Loucy (cell line): Measurements from ENCODE around the gene PCCA.

Experiments used
- H2AFZ ChIP-seq: fragments of 200-600 bp; sonication (generic); 2 replicates; pipeline ENCODE4 v1.6.0; 2016; ENCODE audit warnings: antibody characterized with exemption, mild to moderate bottlenecking, low read length, moderate library complexity
- H3F3A ChIP-seq: fragments of 200-600 bp; 2 replicates; pipeline ENCODE4 v1.6.0; 2016; ENCODE audit warnings: antibody characterized with exemption, low read depth, mild to moderate bottlenecking
- H3K27me3 ChIP-seq: fragments of 200-600 bp; sonication (generic); 2 replicates; pipeline ENCODE4 v1.6.1; 2014; ENCODE audit warnings: low read length, mild to moderate bottlenecking; ENCODE audit not compliant: insufficient read depth, poor library complexity, severe bottlenecking
- H3K36me3 ChIP-seq: fragments of 200-600 bp; sonication (generic); 2 replicates; pipeline ENCODE4 v1.6.1; 2016; ENCODE audit warnings: low read length; ENCODE audit not compliant: insufficient read depth
- H3K4me1 ChIP-seq: fragments of 200-600 bp; sonication (generic); 2 replicates; pipeline ENCODE4 v1.5.1; 2014; ENCODE audit warnings: low read length, mild to moderate bottlenecking; ENCODE audit not compliant: insufficient read depth, poor library complexity, severe bottlenecking
- H3K4me2 ChIP-seq: fragments of 200-600 bp; sonication (generic); 2 replicates; pipeline ENCODE4 v1.6.0; 2014; ENCODE audit warnings: antibody characterized with exemption, low read length, low read depth, mild to moderate bottlenecking; ENCODE audit not compliant: poor library complexity, severe bottlenecking
- H3K4me3 ChIP-seq: fragments of 200-600 bp; sonication (generic); 2 replicates; pipeline ENCODE4 v1.5.1; 2014; ENCODE audit warnings: low read length, mild to moderate bottlenecking, mixed read lengths; ENCODE audit not compliant: poor library complexity, severe bottlenecking
- H3K79me2 ChIP-seq: fragments of 200-600 bp; sonication (generic); 2 replicates; pipeline ENCODE4 v1.6.1; 2014; ENCODE audit warnings: low read length; ENCODE audit not compliant: insufficient read depth
- H3K9ac ChIP-seq: fragments of 200-600 bp; sonication (generic); 2 replicates; pipeline ENCODE4 v1.6.0; 2014; ENCODE audit warnings: mild to moderate bottlenecking, low read depth, low read length, moderate library complexity; ENCODE audit not compliant: poor library complexity, severe bottlenecking
- H3K9me2 ChIP-seq: fragments of 200-600 bp; sonication (generic); replicated peaks from 2 replicates; pipeline ENCODE4 v1.6.1; 2016; ENCODE audit warnings: low read depth, low read length, mixed read lengths
- H3K9me3 ChIP-seq: fragments of 200-600 bp; sonication (generic); 2 replicates; pipeline ENCODE4 v1.6.1; 2014; ENCODE audit warnings: mild to moderate bottlenecking, antibody characterized with exemption, low read length, low read depth; ENCODE audit not compliant: insufficient read depth
- H4K20me1 ChIP-seq: fragments of 200-600 bp; sonication (generic); 2 replicates; pipeline ENCODE4 v1.6.0; 2014; ENCODE audit warnings: antibody characterized with exemption, low read length, mild to moderate bottlenecking; ENCODE audit not compliant: insufficient read depth, poor library complexity, severe bottlenecking
- CTCF ChIP-seq: fragments of 200-600 bp; sonication (generic); conservative IDR thresholded peaks from 2 replicates; pipeline ENCODE4 v1.5.1; 2014; ENCODE audit warnings: mild to moderate bottlenecking, antibody characterized with exemption, low read length
- EZH2phosphoT487 ChIP-seq: fragments of 200-600 bp; IDR thresholded peaks from 2 replicates; pipeline ENCODE4 v1.6.1; 2018; ENCODE audit warnings: antibody characterized with exemption, mild to moderate bottlenecking, moderate library complexity, borderline replicate concordance

Gene PCCA

GRCh38 chr13:100533588-100534041, 444.7 kb downstream of the PCCA start:
- Histone ChIP-seq H3K4me1 (peaks cover 14% of the 10 kb centered on the region), H2AFZ (no peak overlapping the region), H4K20me1 (no peaks in the 10 kb centered on the region), H3K4me2 (no peak overlapping the region), H3K9me3 (no peaks in the 10 kb centered on the region), H3K27me3 (no peaks in the 10 kb centered on the region), H3K4me3 (no peak overlapping the region), H3K9me2 (no peaks in the 10 kb centered on the region), H3F3A (no peaks in the 10 kb centered on the region), H3K9ac (no peak overlapping the region), H3K79me2 (no peaks in the 10 kb centered on the region), H3K36me3 (no peaks in the 10 kb centered on the region; the same call in 1 of the 2 replicates)
- no peak for TF ChIP-seq CTCF
- TF ChIP-seq EZH2phosphoT487, result no peak

- Histone ChIP-seq H3K36me3 (no peaks in the 10 kb centered on the region), H3K9me3 (no peaks in the 10 kb centered on the region), H2AFZ (no peak overlapping the region), H4K20me1 (no peaks in the 10 kb centered on the region), H3K9ac (no peak overlapping the region), H3F3A (no peaks in the 10 kb centered on the region), H3K4me2 (no peak overlapping the region), H3K4me1 (peaks cover 14% of the 10 kb centered on the region), H3K27me3 (no peaks in the 10 kb centered on the region), H3K9me2 (no peaks in the 10 kb centered on the region), H3K79me2 (no peaks in the 10 kb centered on the region), H3K4me3 (no peak overlapping the region)
- TF ChIP-seq CTCF (no peak), EZH2phosphoT487 (no peak)
These were observed 445.4 kb downstream of the PCCA start for GRCh38 chr13:100534147-100534843.

- Histone ChIP-seq H3K4me3 (no peak overlapping the region), H3K4me2 (no peak overlapping the region), H3K36me3 (no peaks in the 10 kb centered on the region), H3K9me2 (no peaks in the 10 kb centered on the region), H3K79me2 (no peaks in the 10 kb centered on the region), H3K9ac (no peak overlapping the region), H3K9me3 (no peaks in the 10 kb centered on the region), H3K4me1 (peaks cover 14% of the 10 kb centered on the region), H3K27me3 (no peaks in the 10 kb centered on the region), H4K20me1 (no peaks in the 10 kb centered on the region), H3F3A (no peaks in the 10 kb centered on the region), H2AFZ (no peak overlapping the region)
- TF ChIP-seq EZH2phosphoT487, result no peak
- no peak for TF ChIP-seq CTCF
These were observed 446.0 kb downstream of the PCCA start for GRCh38 chr13:100534911-100535310.
